Testis (tissue), 3 donors: ENCODE results near the gene CUX1. TPM values are rescaled to one million over a fixed set of nuclear protein-coding genes. Genes with fewer than 3 reads are reported as not detected.

ENCODE experiments used
- DNase-seq: peaks from one replicate; pipeline ENCODE4 v3.0.0-alpha.2; 2019
- H3K27ac ChIP-seq, 2 donors: fragments of 200-600 bp; sonication (generic); one replicate each; pipeline ENCODE4 v1.5.1; 2019
- H3K27me3 ChIP-seq: fragments of 200-600 bp; sonication (generic); one replicate; pipeline ENCODE4 v1.5.1; 2019
- H3K36me3 ChIP-seq: fragments of 200-600 bp; sonication (generic); one replicate; pipeline ENCODE4 v1.5.1; 2017; ENCODE audit warnings: low read depth; ENCODE audit errors: missing control alignments
- H3K4me1 ChIP-seq: fragments of 200-600 bp; sonication (generic); one replicate; pipeline ENCODE4 v1.5.1; 2019
- H3K4me3 ChIP-seq, 2 donors: fragments of 200-600 bp; sonication (generic); one replicate each; pipeline ENCODE4 v1.5.1; 2017 to 2019
- H3K9me3 ChIP-seq: fragments of 200-600 bp; sonication (generic); one replicate; pipeline ENCODE4 v1.5.1; 2017
- CTCF ChIP-seq, 3 experiments: fragments of 450-650 bp in 2 of 3; fragments of 200-600 bp in 1 of 3; sonication (generic) in 1 of 3; IDR thresholded peaks; one replicate each; pipeline ENCODE4 v1.5.1; 2016 to 2019; ENCODE audit warnings: antibody characterized with exemption in 3 of 3, mild to moderate bottlenecking in 2 of 3, moderate library complexity in 1 of 3
- POLR2A ChIP-seq: fragments of 450-650 bp; IDR thresholded peaks from one replicate; pipeline ENCODE4 v1.6.1; 2017; ENCODE audit warnings: antibody characterized with exemption, mild to moderate bottlenecking, moderate library complexity
- WGBS, 2 donors: methylation state at CpG; one replicate each; pipeline ENCODE4 v1.1.5; 2018; 5-methylcytosine and 5-hydroxymethylcytosine counted together
- intact Hi-C: fragments of 100-400 bp; cut with DNase I; formaldehyde crosslinking; loops from one replicate; pipeline ENCODE4 v1.15.1; 2023; ENCODE audit warnings: low total_unique reads
- polyA plus RNA-seq: library from polyadenylated mRNA; stranded (reverse); fragments of 350-450 nt; fragmentation: Illumina TruSeq; extraction: RNeasy Lipid Tissue Mini Kit (QIAGEN cat#74804); gene quantifications from one replicate; pipeline ENCODE4 v1.2.3, GENCODE V29; 2014; ENCODE audit warnings: low read depth, low replicate concordance; ENCODE audit not compliant: insufficient read depth
- total RNA-seq, 2 donors: library from RNA; depleted of rRNA; stranded (reverse); fragments of >200 nt; gene quantifications; one replicate each; pipeline ENCODE4 v1.2.3, GENCODE V29; 2016

CUX1 gene
- total and polyA plus RNA-seq, 3 donors from 2014 or later, result 30.8 to 46.3 (median 43.1) TPM

- H3K27ac ChIP-seq, result peak overlapping the region; percentile 7 to 72
- 63 to 68% methylated on average over 14 of the region's 14 CpGs for WGBS, 2 donors
- TF ChIP-seq POLR2A (no peak), CTCF (IDR thresholded peaks at IDR 0.05) (no peak)
- peaks cover 13% of the 10 kb centered on the region for H3K4me1 ChIP-seq
- no peaks in the 10 kb centered on the region for H3K36me3 ChIP-seq
- no peaks in the 10 kb centered on the region for H3K27me3 ChIP-seq
- no peak overlapping the region for H3K4me3 ChIP-seq
- no peaks in the 10 kb centered on the region for H3K9me3 ChIP-seq
- intact Hi-C loops, result no loop called here
- DNase-seq, result peak; percentile 59
These were observed 135.9 kb downstream of the CUX1 start for GRCh38 chr7:101953248-101953819.

GRCh38 chr7:101954499-101954898, 137.1 kb downstream of the CUX1 start:
- H3K4me1 ChIP-seq, result peaks cover 10% of the 10 kb centered on the region
- WGBS, 2 donors, result 93 to 94% methylated on average over 5 of the region's 5 CpGs

GRCh38 chr7:101956130-101956529, 138.7 kb downstream of the CUX1 start:
- no peak overlapping the region for H3K27ac ChIP-seq
- H3K4me1 ChIP-seq, result peaks cover 10% of the 10 kb centered on the region

More at GRCh38 chr7:101954499-101954898, 137.1 kb downstream of the CUX1 start:
- no peaks in the 10 kb centered on the region for H3K36me3 ChIP-seq
- TF ChIP-seq CTCF (IDR thresholded peaks at IDR 0.05) (no peak), POLR2A (no peak)
- DNase-seq, result no peak
- H3K4me3 ChIP-seq, result no peak overlapping the region
- intact Hi-C loops, result no loop called here
- H3K27me3 ChIP-seq, result no peaks in the 10 kb centered on the region
- H3K27ac ChIP-seq, result no peak overlapping the region
- no peaks in the 10 kb centered on the region for H3K9me3 ChIP-seq

GRCh38 chr7:101957744-101958525, 140.5 kb downstream of the CUX1 start:
- Histone ChIP-seq H3K4me1 (peaks cover 10% of the 10 kb centered on the region), H3K27ac (no peak overlapping the region), H3K27me3 (no peaks in the 10 kb centered on the region), H3K9me3 (no peaks in the 10 kb centered on the region), H3K36me3 (no peaks in the 10 kb centered on the region), H3K4me3 (no peak overlapping the region)
- no peak for DNase-seq
- TF ChIP-seq POLR2A, result no peak
- no peak for TF ChIP-seq CTCF (IDR thresholded peaks at IDR 0.05)
- intact Hi-C loops, result no loop called here
- 87% methylated on average over 12 of the region's 12 CpGs for WGBS, 2 donors

More at GRCh38 chr7:101956130-101956529, 138.7 kb downstream of the CUX1 start:
- no peak overlapping the region for H3K4me3 ChIP-seq
- no peak for TF ChIP-seq CTCF (IDR thresholded peaks at IDR 0.05)
- TF ChIP-seq POLR2A, result no peak
- H3K36me3 ChIP-seq, result no peaks in the 10 kb centered on the region
- DNase-seq, result no peak
- no peaks in the 10 kb centered on the region for H3K9me3 ChIP-seq
- no peaks in the 10 kb centered on the region for H3K27me3 ChIP-seq
- intact Hi-C loops, result no loop called here
- WGBS, 2 donors, result 93 to 98% methylated on average over 12 of the region's 12 CpGs
